OCI-LY1 (cell line): Measurements from ENCODE around the gene RGP1.

Source experiments
- H2AFZ ChIP-seq: fragments of 200-600 bp; sonication (generic), shearing (Covaris generic); 2 replicates; pipeline ENCODE4 v1.6.0; 2014; ENCODE audit warnings: antibody characterized with exemption, mild to moderate bottlenecking, low read length
- H3F3A ChIP-seq: fragments of 200-600 bp; sonication (generic), shearing (Covaris generic); 2 replicates; pipeline ENCODE4 v1.6.0; 2014; ENCODE audit warnings: mild to moderate bottlenecking, antibody characterized with exemption, low read length, moderate library complexity; ENCODE audit not compliant: insufficient read depth
- H3K27ac ChIP-seq: fragments of 200-600 bp; sonication (generic); 2 replicates; pipeline ENCODE4 v1.5.1; 2014; ENCODE audit warnings: low read length, mixed run types, mild to moderate bottlenecking, low read depth; ENCODE audit not compliant: poor library complexity, severe bottlenecking
- H3K27me3 ChIP-seq: fragments of 200-600 bp; sonication (generic); 2 replicates; pipeline ENCODE4 v1.6.0; 2014; ENCODE audit warnings: antibody characterized with exemption, mild to moderate bottlenecking, low read length, moderate library complexity; ENCODE audit not compliant: insufficient read depth
- H3K36me3 ChIP-seq: fragments of 200-600 bp; sonication (generic); 2 replicates; pipeline ENCODE4 v1.6.1; 2014; ENCODE audit warnings: mild to moderate bottlenecking, antibody characterized with exemption, low read length, moderate library complexity, mixed read lengths; ENCODE audit not compliant: insufficient read depth
- H3K4me1 ChIP-seq: fragments of 200-600 bp; sonication (generic); 2 replicates; pipeline ENCODE4 v1.5.1; 2014; ENCODE audit warnings: mild to moderate bottlenecking, low read length, moderate library complexity; ENCODE audit not compliant: insufficient read depth, severe bottlenecking
- H3K4me2 ChIP-seq: fragments of 200-600 bp; sonication (generic), shearing (Covaris generic); 2 replicates; pipeline ENCODE4 v1.6.1; 2014; ENCODE audit warnings: low read length
- H3K4me3 ChIP-seq: fragments of 200-600 bp; sonication (generic); 2 replicates; pipeline ENCODE4 v1.5.1; 2014; ENCODE audit warnings: low read length, low read depth, mild to moderate bottlenecking, mixed read lengths; ENCODE audit not compliant: poor library complexity, severe bottlenecking
- H3K79me2 ChIP-seq: fragments of 200-600 bp; shearing (Covaris generic); 2 replicates; pipeline ENCODE4 v1.6.1; 2016; ENCODE audit warnings: mixed run types, low read length, mixed read lengths; ENCODE audit not compliant: insufficient read depth
- H3K9ac ChIP-seq: fragments of 200-600 bp; sonication (generic), shearing (Covaris generic); 2 replicates; pipeline ENCODE4 v1.6.1; 2014; ENCODE audit warnings: mild to moderate bottlenecking, low read length, mixed read lengths
- H3K9me2 ChIP-seq: fragments of 200-600 bp; sonication (generic), shearing (Covaris generic); 2 replicates; pipeline ENCODE4 v1.6.1; 2014; ENCODE audit warnings: low read depth, mild to moderate bottlenecking, low read length, mixed read lengths
- H3K9me3 ChIP-seq: fragments of 200-600 bp; shearing (Covaris generic); 2 replicates; pipeline ENCODE4 v1.6.1; 2014; ENCODE audit warnings: low read length, mixed read lengths
- H4K20me1 ChIP-seq: fragments of 200-600 bp; sonication (generic), shearing (Covaris generic); 2 replicates; pipeline ENCODE4 v1.6.0; 2016; ENCODE audit warnings: mild to moderate bottlenecking, low read length; ENCODE audit not compliant: insufficient read depth
- EZH2 ChIP-seq: fragments of 200-600 bp; sonication (generic), shearing (Covaris generic); IDR thresholded peaks from 2 replicates; pipeline ENCODE4 v1.8.0; 2017; ENCODE audit warnings: borderline replicate concordance, mixed run types, mild to moderate bottlenecking, antibody characterized with exemption, low read length, moderate library complexity, mixed read lengths
- TF ChIP-seq, protein P1 (sequence below): fragments of 200-600 bp; sonication (generic), shearing (Covaris generic); IDR thresholded peaks from 2 replicates; pipeline ENCODE4 v1.5.1; 2017; ENCODE audit warnings: mild to moderate bottlenecking, antibody characterized with exemption, low read length, moderate library complexity, mixed read lengths

Gene RGP1

GRCh38 chr9:35789541-35789940 is 40.5 kb downstream of the RGP1 start:
- H3K9ac ChIP-seq, result no peak overlapping the region

GRCh38 chr9:35790025-35790384 is 40.9 kb downstream of the RGP1 start:
- no peaks in the 10 kb centered on the region for H3K79me2 ChIP-seq
- TF ChIP-seq EZH2, result no peak
- TF ChIP-seq, protein P1, sequence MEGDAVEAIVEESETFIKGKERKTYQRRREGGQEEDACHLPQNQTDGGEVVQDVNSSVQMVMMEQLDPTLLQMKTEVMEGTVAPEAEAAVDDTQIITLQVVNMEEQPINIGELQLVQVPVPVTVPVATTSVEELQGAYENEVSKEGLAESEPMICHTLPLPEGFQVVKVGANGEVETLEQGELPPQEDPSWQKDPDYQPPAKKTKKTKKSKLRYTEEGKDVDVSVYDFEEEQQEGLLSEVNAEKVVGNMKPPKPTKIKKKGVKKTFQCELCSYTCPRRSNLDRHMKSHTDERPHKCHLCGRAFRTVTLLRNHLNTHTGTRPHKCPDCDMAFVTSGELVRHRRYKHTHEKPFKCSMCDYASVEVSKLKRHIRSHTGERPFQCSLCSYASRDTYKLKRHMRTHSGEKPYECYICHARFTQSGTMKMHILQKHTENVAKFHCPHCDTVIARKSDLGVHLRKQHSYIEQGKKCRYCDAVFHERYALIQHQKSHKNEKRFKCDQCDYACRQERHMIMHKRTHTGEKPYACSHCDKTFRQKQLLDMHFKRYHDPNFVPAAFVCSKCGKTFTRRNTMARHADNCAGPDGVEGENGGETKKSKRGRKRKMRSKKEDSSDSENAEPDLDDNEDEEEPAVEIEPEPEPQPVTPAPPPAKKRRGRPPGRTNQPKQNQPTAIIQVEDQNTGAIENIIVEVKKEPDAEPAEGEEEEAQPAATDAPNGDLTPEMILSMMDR, result no peak
- peaks cover 4% of the 10 kb centered on the region; the same call in 1 of the 2 replicates for H3K36me3 ChIP-seq
- no peaks in the 10 kb centered on the region for H3K4me1 ChIP-seq
- H3K9me2 ChIP-seq, result no peaks in the 10 kb centered on the region
- H3K27ac ChIP-seq, result no peak overlapping the region
- no peak overlapping the region for H2AFZ ChIP-seq
- H3K27me3 ChIP-seq, result no peaks in the 10 kb centered on the region
- no peak overlapping the region for H3K9ac ChIP-seq
- H3K4me2 ChIP-seq, result no peak overlapping the region
- H3K9me3 ChIP-seq, result no peaks in the 10 kb centered on the region
- no peak overlapping the region for H3K4me3 ChIP-seq
- no peaks in the 10 kb centered on the region for H4K20me1 ChIP-seq
- no peaks in the 10 kb centered on the region for H3F3A ChIP-seq

More at GRCh38 chr9:35789541-35789940, 40.5 kb downstream of the RGP1 start:
- Histone ChIP-seq H3K9me3 (no peaks in the 10 kb centered on the region), H3K4me2 (no peak overlapping the region), H3F3A (no peaks in the 10 kb centered on the region), H3K27me3 (no peaks in the 10 kb centered on the region), H3K9me2 (no peaks in the 10 kb centered on the region), H3K4me1 (no peaks in the 10 kb centered on the region), H3K27ac (no peak overlapping the region), H3K79me2 (no peaks in the 10 kb centered on the region), H4K20me1 (no peaks in the 10 kb centered on the region), H3K36me3 (peaks cover 4% of the 10 kb centered on the region; the same call in 1 of the 2 replicates), H3K4me3 (no peak overlapping the region), H2AFZ (no peak overlapping the region)
- TF ChIP-seq, protein P1, result no peak
- no peak for TF ChIP-seq EZH2

DNA sequence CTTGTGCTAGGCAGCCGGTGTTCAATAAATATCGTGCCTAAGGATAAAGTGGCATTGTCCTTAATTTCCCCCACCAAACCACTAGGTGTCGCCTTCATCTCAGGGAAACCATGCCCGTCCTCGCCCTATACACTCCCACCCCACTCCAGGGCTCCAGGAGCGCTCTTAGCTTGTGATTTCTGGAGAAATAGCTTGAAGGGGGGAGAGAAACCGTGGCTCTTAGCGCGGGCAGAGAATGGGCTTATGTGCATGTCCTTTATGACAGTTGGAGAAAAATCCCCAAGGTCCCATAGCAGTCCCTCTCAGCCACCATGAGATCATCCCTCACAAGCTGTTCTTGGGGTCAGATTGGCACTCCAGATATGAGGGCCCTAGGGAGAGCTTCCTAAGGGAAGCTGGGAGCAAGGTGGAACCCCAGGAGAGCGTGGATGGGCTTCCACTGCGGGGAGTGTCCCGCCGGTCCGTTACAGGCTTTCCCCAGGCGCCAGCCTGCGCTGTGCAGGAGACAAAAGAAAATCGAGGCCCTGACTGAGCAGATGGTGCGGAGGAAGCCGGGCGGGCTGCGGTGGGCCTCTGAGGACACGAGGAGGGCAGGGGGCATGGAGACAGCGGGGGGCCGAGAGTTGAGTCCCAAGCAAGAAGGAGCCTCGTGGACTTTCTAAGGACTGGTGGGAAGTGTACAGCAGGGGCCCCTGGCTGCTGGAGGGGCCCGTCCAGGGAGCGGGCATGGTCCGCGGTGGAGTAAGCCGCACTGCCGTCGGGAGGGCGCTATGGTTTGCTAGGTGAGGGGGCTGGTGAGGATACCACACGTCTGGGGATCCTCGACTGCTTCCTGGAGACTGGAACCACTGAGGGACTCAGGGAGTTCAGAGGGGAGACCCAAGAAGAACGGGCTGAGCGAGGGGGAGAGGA is 41.6 kb downstream of the RGP1 start:
- no peaks in the 10 kb centered on the region for H3K4me1 ChIP-seq
- no peaks in the 10 kb centered on the region for H3F3A ChIP-seq
- no peak for TF ChIP-seq EZH2
- TF ChIP-seq, protein P1, result peak; percentile 91
- no peak overlapping the region for H2AFZ ChIP-seq
- H3K4me3 ChIP-seq, result no peak overlapping the region
- H3K79me2 ChIP-seq, result no peaks in the 10 kb centered on the region
- no peaks in the 10 kb centered on the region for H3K9me2 ChIP-seq
- H3K9ac ChIP-seq, result no peak overlapping the region
- no peaks in the 10 kb centered on the region for H3K27me3 ChIP-seq
- H3K36me3 ChIP-seq, result peaks cover 4% of the 10 kb centered on the region; the same call in 1 of the 2 replicates
- no peak overlapping the region for H3K4me2 ChIP-seq
- H3K27ac ChIP-seq, result no peak overlapping the region
- H3K9me3 ChIP-seq, result no peaks in the 10 kb centered on the region
- H4K20me1 ChIP-seq, result no peaks in the 10 kb centered on the region
